ENCODE measurements around the gene PLCL1. TPM values are rescaled to one million over a fixed set of nuclear protein-coding genes. Genes with fewer than 3 reads are reported as not detected.

PLCL1 gene
- total RNA-seq, 1 experiment from 2014 or later: not detected

DNA sequence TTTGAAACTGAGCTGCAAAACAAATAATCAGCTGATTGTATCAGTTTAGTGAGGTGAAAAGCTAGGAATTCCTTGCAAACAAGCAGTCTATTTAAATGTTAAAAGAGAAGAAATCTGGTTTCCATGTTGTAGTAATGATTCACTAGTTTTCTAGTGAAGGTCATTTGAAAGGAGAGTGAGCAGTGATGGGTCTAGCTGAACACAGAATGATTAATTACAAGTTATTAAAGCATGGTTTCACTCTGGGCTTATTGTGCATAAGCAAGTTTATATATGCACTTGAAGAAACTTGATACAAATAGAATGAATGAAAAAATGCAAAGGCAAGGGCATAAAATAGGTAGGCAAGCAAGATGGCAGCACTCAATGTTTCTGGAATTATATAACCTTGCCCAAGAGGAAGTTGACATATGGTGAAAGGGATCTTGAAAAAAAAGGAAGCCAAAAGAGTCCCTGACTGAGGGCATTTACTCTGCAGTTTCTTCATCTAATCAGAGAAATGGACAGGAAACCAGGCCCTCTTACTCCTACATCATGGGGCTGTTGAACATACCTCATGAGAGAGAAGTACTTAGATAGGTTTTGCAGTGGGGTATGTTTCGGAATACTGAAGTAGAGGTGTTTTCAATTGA, 53.2 kb downstream of the PLCL1 start:
- no peak for DNase-seq (ENCODE audit: low spot score)

DNA sequence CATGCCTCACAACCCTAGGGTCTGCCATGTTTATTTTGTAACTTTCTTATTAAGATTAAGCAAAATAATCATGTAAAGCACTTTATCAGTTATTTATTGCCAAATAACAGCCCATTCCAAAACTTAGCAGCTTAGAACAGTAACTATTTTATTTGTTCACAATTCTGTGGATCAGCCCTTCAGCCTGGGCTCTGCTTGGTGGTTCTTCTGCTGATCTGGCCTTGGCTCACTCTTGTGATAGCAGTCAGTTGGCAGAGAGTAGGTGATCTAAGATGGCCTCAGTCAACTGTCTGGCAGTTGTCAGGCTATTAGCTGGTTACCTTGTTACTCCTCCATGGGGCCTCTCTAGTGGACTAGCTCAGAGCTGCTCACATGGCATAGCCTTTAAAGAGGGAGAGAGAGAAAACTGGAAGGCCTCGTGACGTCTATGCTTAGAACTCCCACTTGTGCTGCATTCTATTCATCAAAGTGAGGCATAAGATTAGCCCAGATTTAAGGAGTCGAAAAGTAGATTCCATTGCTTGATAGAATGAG, 54.3 kb downstream of the PLCL1 start:
- DNase-seq (ENCODE audit: low spot score): no peak

DNA sequence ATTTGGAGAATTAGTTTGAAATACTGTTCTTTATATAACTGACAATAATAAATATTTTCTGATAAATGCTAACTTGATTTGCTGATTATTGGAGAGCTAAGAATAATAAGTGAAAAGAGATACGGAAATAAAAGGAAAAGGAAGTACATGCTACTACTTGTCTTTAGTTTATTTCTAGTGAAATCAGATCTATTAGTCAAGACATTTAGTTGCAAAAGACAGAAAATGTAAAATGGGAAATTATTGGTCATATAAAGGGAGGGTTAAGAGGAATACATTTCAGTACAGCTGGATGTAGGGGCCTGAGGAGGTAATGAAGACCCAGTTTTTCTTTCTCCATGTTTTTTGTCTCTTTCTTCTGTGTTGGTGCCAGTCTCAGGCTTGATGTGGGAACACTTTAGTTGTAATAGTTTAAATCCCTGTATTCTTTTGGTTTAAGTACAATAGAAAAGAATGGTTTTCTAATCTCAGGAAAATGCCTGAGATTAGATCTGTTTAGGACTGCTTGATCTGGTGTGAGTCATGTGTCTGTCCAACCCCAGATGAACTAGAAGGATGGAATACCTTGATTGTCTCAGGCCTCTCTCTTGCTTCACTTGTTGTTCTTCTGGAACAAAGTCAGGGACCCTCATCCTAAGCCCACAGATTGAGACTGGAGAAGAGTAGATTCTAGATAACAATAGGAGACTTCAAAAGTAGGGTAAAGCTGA, 58.0 kb downstream of the PLCL1 start:
- no peak for DNase-seq (ENCODE audit: low spot score)

GRCh38 chr2:197863744-197864143, 59.4 kb downstream of the PLCL1 start:
- DNase-seq (ENCODE audit: low spot score): no peak

DNA sequence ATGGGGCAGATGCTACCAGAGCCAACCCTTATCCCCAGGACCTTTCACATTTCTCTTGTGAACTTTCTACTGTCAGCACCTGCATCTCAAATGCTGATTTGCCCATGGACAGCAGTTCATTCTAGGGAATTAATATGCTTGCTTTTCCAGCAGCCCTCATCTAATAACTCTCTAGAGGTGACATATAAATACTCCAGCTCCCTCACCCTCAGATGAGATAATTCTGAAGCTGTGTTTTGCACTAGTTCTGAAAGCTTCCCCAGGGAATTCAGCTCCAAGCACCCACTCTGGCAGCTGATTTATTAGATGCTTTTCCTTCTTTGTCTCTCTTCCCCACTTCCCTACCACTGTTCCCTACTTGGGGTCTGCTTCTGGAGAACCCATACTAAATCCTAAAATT, 62.1 kb downstream of the PLCL1 start:
- DNase-seq (ENCODE audit: low spot score): no peak

GRCh38 chr2:197867033-197867432, 62.6 kb downstream of the PLCL1 start:
- no peak for DNase-seq (ENCODE audit: low spot score)

- DNase-seq (ENCODE audit: low spot score): no peak
Observed at GRCh38 chr2:197867624-197868023, 63.2 kb downstream of the PLCL1 start.

DNA sequence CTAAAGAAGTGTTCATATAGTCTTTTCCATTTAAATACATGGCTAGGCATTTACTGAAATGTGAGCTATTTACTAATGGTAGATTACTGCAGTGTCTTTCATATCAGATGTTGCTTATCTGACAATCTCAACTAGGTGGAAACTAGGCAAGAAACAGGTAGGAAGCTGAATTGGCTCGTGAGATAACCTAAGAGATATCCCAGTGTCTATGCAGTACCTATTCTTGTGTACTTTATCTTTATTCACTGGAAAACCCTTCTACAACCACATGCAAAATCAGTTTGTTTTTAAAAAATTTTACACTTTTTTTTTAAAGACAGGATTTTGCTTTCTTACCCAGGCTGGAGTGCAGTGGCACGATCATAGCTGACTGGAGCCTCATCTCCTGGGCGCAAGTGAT, 63.8 kb downstream of the PLCL1 start:
- DNase-seq (ENCODE audit: low spot score): no peak

- no peak for DNase-seq (ENCODE audit: low spot score)
Observed at GRCh38 chr2:197869041-197869440, 64.6 kb downstream of the PLCL1 start.

DNA sequence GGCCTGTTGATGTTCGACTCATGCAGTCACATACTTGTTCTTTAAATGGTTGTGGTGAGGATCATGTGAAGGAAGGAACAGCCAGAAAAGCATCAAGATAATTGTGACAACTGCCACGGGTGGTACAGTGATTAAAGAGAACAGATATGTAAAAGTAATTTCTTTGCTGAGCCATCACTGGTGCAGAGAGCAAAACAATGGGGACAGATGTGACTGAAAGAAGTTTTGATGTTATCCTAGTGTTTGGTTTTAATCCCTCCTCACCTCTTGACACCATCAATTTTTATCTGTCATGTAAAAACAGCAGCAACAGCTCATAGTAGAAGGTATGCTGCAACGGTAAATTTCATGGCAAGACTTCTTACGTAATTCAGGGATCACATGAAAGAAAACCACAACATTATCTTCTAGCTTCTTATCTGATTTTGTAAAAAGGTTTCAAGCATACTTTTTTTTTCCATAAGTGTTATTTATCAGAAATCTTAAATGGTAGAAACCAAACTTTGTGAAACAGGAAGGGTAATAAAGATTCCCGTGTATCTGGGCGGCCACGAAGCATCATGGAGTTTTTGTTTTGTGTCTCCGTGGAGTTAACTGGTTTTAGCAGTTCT, 65.2 kb downstream of the PLCL1 start:
- peak; percentile 55 for DNase-seq (ENCODE audit: low spot score)

DNA sequence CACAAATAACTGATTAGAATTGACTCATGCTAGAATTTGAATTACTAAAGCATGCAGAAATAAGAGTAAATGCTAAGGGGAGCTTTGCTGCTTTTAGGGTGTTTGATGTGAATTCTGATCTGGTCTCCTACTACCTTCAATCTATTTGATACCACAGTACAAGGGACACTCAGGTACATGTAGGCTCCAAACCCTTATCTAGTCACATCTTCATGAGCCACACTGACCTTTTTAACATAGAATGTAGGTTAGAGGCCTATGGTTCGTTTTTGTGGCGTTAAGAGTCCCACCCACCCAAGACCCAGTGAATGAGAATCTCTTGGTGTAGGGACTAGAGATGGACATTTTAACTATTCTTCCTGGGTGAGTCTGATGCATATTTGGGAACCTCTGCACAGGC, 65.7 kb downstream of the PLCL1 start:
- DNase-seq (ENCODE audit: low spot score): no peak

GRCh38 chr2:197871780-197872456, 67.5 kb downstream of the PLCL1 start:
- DNase-seq (ENCODE audit: low spot score): no peak

DNA sequence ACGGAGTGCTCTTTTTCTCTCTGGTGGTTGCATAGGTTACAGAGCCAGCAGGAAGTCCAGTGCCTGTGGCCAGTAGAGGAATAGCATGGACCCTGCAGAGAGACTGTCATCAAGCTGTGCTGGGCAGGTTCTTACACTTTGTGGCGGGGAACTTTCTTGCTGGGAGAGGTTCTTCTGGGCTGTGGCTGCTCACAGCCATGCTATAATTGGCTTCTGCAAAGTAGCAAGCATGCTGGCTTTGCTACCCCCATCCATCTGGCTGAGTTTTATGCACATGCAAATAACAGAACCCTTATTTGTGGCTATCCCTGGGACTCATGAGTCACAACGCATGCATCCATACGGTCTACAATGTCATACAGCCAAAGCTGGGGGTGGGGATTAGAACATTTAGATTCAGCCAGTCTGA, 68.9 kb downstream of the PLCL1 start:
- peak; percentile 55 for DNase-seq (ENCODE audit: low spot score)

DNA sequence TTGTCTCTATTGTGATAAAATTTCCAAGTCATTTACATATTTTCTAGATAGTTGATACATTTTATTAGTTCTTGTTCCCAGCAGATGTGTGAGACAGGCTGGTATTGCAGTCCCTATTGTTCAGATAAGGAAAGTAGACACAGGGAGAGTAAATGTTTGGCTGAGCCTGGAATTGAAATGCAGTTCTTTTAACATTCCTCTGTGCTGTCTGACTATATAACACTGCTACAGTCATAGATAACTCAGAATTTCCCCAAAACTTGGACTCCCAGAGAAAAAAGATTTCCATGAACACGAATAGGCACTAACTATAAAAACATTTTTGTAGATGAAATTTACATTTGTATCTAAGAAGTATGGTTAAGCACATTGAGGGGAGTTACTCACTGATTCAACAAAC, 71.4 kb downstream of the PLCL1 start:
- no peak for DNase-seq (ENCODE audit: low spot score)

GRCh38 chr2:197876524-197876923, 72.1 kb downstream of the PLCL1 start:
- no peak for DNase-seq (ENCODE audit: low spot score)

- DNase-seq (ENCODE audit: low spot score): peak; percentile 44
Observed at GRCh38 chr2:197877038-197877437, 72.6 kb downstream of the PLCL1 start.

DNA sequence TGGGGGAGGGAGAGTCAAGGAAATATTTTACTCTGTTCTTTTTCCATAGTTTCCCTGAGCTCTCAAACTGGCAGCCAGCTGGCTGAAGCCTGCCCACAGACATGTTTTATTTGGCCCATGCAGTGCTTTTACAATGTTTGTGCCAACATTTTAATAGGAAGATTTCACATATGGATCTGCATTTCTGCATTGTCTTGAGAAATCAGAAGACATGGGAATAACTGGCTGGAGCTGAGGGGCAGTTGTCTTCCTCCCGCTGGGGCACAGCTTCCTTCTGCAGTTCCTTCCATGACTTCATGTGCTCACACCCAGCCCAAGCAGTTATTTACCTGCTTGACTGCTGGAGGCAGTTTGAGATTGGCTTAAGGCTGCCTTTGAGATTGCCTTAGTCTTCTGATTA, 74.4 kb downstream of the PLCL1 start:
- DNase-seq (ENCODE audit: low spot score): no peak

- no peak for DNase-seq (ENCODE audit: low spot score)
Observed at GRCh38 chr2:197879812-197880408, 75.5 kb downstream of the PLCL1 start.

- DNase-seq (ENCODE audit: low spot score): no peak
Observed at GRCh38 chr2:197883354-197884032, 79.1 kb downstream of the PLCL1 start.

- no peak for DNase-seq (ENCODE audit: low spot score)
Observed at GRCh38 chr2:197884252-197884651, 79.9 kb downstream of the PLCL1 start.

DNA sequence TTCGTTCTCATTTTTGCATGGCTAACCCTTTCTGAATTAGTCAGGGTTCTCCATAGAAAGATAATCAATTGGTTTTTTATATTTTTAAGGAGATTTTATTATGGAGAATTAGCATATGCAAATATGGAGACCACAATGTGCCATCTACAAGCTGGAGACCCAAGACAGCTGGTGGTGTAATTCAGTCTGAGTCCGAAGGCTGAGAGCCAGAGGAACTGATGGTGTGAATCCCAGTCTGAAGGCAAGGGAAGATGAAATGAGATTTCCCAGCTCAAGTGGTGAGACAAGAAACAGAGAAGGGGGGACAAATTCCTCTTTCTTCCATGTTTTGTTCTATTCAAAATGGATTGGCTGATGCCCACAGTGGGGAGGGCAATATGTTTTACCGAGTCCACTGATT, 80.7 kb downstream of the PLCL1 start:
- DNase-seq (ENCODE audit: low spot score): no peak

All from A172 (cell line).